ENCODE data around the gene TTN.
"Not testable (repeated sequence)": the region's sequence is repeated elsewhere in the genome, so short reads cannot be mapped to it uniquely, and the experiment has no call there.

The TTN gene

GRCh38 chr2:178530625-178531142 is 276.5 kb downstream of the TTN start:
- DNase-seq = no peak

GRCh38 chr2:178530131-178530530 is 277.1 kb downstream of the TTN start:
- no peak for DNase-seq

GRCh38 chr2:178529194-178529593 is 278.0 kb downstream of the TTN start:
- no peak for DNase-seq

GRCh38 chr2:178528647-178529046 is 278.6 kb downstream of the TTN start:
- no peak for DNase-seq

GRCh38 chr2:178527592-178527991 is 279.6 kb downstream of the TTN start:
- no peak for DNase-seq

- no peak for DNase-seq
These were observed 281.0 kb downstream of the TTN start for GRCh38 chr2:178526256-178526655.

- DNase-seq = not testable (repeated sequence)
These were observed 281.8 kb downstream of the TTN start for GRCh38 chr2:178525460-178525859.

- not testable (repeated sequence) for DNase-seq
These were observed 282.2 kb downstream of the TTN start for GRCh38 chr2:178525010-178525409.

GRCh38 chr2:178523596-178524134 is 283.6 kb downstream of the TTN start:
- DNase-seq = peak in 1 of 51 donors; percentile 0

GRCh38 chr2:178522950-178523595 is 284.1 kb downstream of the TTN start:
- peak in 50 of 51 donors; percentile 2 to 82 (median 58) for DNase-seq

GRCh38 chr2:178521304-178522150 is 285.7 kb downstream of the TTN start:
- no peak for DNase-seq

- DNase-seq = no peak
These were observed 289.7 kb downstream of the TTN start for GRCh38 chr2:178517496-178517895.

GRCh38 chr2:178514664-178515063 is 292.6 kb downstream of the TTN start:
- no peak for DNase-seq

GRCh38 chr2:178513876-178514275 is 293.3 kb downstream of the TTN start:
- DNase-seq = no peak

- DNase-seq = peak in 2 of 51 donors; percentile 0 to 2
These were observed 294.7 kb downstream of the TTN start for GRCh38 chr2:178512484-178512883.

- DNase-seq = no peak
These were observed 296.8 kb downstream of the TTN start for GRCh38 chr2:178510384-178510783.

- no peak for DNase-seq
These were observed 298.6 kb downstream of the TTN start for GRCh38 chr2:178508646-178509045.

GRCh38 chr2:178506949-178507348 is 300.3 kb downstream of the TTN start:
- DNase-seq = no peak

- no peak for DNase-seq
These were observed 300.7 kb downstream of the TTN start for GRCh38 chr2:178506524-178506923.

- DNase-seq = no peak
These were observed 301.1 kb downstream of the TTN start for GRCh38 chr2:178506101-178506500.

GRCh38 chr2:178502751-178503150 is 304.5 kb downstream of the TTN start:
- DNase-seq = no peak

GRCh38 chr2:178499640-178500039 is 307.6 kb downstream of the TTN start:
- DNase-seq = no peak
